ENCODE data around the gene SEMA4F. TPM values are rescaled to one million over a fixed set of nuclear protein-coding genes. Genes with fewer than 3 reads are reported as not detected.

The SEMA4F gene
- total RNA-seq, 1 donor from 2014 or later = 8.3 TPM

GRCh38 chr2:74712223-74713053 is 58.4 kb downstream of the SEMA4F start:
- no peak for TF ChIP-seq CTCF (IDR thresholded peaks at IDR 0.05)
- peak in 1 of 2 donors; percentile 23 for TF ChIP-seq POLR2AphosphoS5 (IDR thresholded peaks at IDR 0.05; ENCODE audit: insufficient read depth in 1 of 2, low read depth in 1 of 2)
- peaks cover 6% of the 10 kb centered on the region for H3K4me1 ChIP-seq
- H3K9me3 ChIP-seq = no peaks in the 10 kb centered on the region
- no peaks in the 10 kb centered on the region for H3K27me3 ChIP-seq
- H3K4me3 ChIP-seq = no peak overlapping the region
- DNase-seq (ENCODE audit: extremely low spot score in 2 of 2) = no peak
- intact Hi-C loops (cut with DNase I) = no loop called here
- H3K27ac ChIP-seq = no peak overlapping the region
- H3K36me3 ChIP-seq = no peaks in the 10 kb centered on the region

- intact Hi-C loops (cut with DNase I) = loop anchor here (2.0 kb wide), 1 partner anchor 160 kb away; no protein-coding TSS in a partner anchor
- DNase-seq (ENCODE audit: extremely low spot score in 2 of 2) = no peak
- H3K27ac ChIP-seq = no peak overlapping the region
- no peak for TF ChIP-seq POLR2A (IDR thresholded peaks at IDR 0.05)
- no peak for TF ChIP-seq CTCF (IDR thresholded peaks at IDR 0.05)
- no peak for TF ChIP-seq POLR2AphosphoS5 (IDR thresholded peaks at IDR 0.05; ENCODE audit: insufficient read depth in 1 of 2, low read depth in 1 of 2)
- no peaks in the 10 kb centered on the region for H3K36me3 ChIP-seq
- no peaks in the 10 kb centered on the region for H3K27me3 ChIP-seq
- H3K9me3 ChIP-seq = no peaks in the 10 kb centered on the region
- peaks cover 6% of the 10 kb centered on the region for H3K4me1 ChIP-seq
- no peak overlapping the region for H3K4me3 ChIP-seq
These were observed 60.6 kb downstream of the SEMA4F start for GRCh38 chr2:74714691-74715080.

GRCh38 chr2:74715081-74715791 is 61.2 kb downstream of the SEMA4F start:
- peak overlapping the region; percentile 69 for H3K27ac ChIP-seq
- H3K9me3 ChIP-seq = no peaks in the 10 kb centered on the region
- peaks cover 6% of the 10 kb centered on the region for H3K4me1 ChIP-seq
- H3K4me3 ChIP-seq = peak overlapping the region; percentile 51 to 58
- H3K36me3 ChIP-seq = no peaks in the 10 kb centered on the region
- H3K27me3 ChIP-seq = no peaks in the 10 kb centered on the region
- intact Hi-C loops (cut with DNase I) = loop anchor here (2.0 kb wide), 1 partner anchor 160 kb away; no protein-coding TSS in a partner anchor
- no peak for TF ChIP-seq POLR2A (IDR thresholded peaks at IDR 0.05)
- peak; percentile 39 to 63 for TF ChIP-seq POLR2AphosphoS5 (IDR thresholded peaks at IDR 0.05; ENCODE audit: insufficient read depth in 1 of 2, low read depth in 1 of 2)
- peak; percentile 72 to 87 (median 78) for TF ChIP-seq CTCF (IDR thresholded peaks at IDR 0.05)
- no peak for DNase-seq (ENCODE audit: extremely low spot score in 2 of 2)

- H3K9me3 ChIP-seq = no peaks in the 10 kb centered on the region
- no peaks in the 10 kb centered on the region for H3K27me3 ChIP-seq
- no peaks in the 10 kb centered on the region for H3K36me3 ChIP-seq
- H3K27ac ChIP-seq = peak overlapping the region; percentile 69
- DNase-seq (ENCODE audit: extremely low spot score in 2 of 2) = no peak
- peak overlapping the region; percentile 51 to 58 for H3K4me3 ChIP-seq
- no peak for TF ChIP-seq CTCF (IDR thresholded peaks at IDR 0.05)
- no peak for TF ChIP-seq POLR2AphosphoS5 (IDR thresholded peaks at IDR 0.05; ENCODE audit: insufficient read depth in 1 of 2, low read depth in 1 of 2)
- no peak for TF ChIP-seq POLR2A (IDR thresholded peaks at IDR 0.05)
- H3K4me1 ChIP-seq = peaks cover 6% of the 10 kb centered on the region
- intact Hi-C loops (cut with DNase I) = loop anchor here (2.0 kb wide), 1 partner anchor 159 kb away; no protein-coding TSS in a partner anchor
These were observed 61.8 kb downstream of the SEMA4F start for GRCh38 chr2:74715880-74716279.
